Lower leg skin (tissue), 4 donors: ENCODE measurements around the gene ELL. TPM values are rescaled to one million over a fixed set of nuclear protein-coding genes. Genes with fewer than 3 reads are reported as not detected.

Experiments used
- DNase-seq, 2 donors: peaks; one replicate each; pipeline ENCODE4 v3.0.0-alpha.2; 2019; ENCODE audit warnings: low spot score in 2 of 2
- H3K4me3 ChIP-seq: fragments of 200-600 bp; sonication (generic); 2 replicates; pipeline ENCODE4 v1.5.1; 2017; ENCODE audit warnings: mild to moderate bottlenecking, low read depth; ENCODE audit not compliant: poor library complexity, severe bottlenecking
- CTCF ChIP-seq, 3 donors: fragments of 450-650 bp; IDR thresholded peaks; one replicate each; pipeline ENCODE4 v1.5.1; 2016; ENCODE audit warnings: antibody characterized with exemption in 3 of 3, mild to moderate bottlenecking in 3 of 3, moderate library complexity in 2 of 3
- POLR2A ChIP-seq, 2 donors: fragments of 450-650 bp; IDR thresholded peaks; one replicate each; pipeline ENCODE4 v1.6.1; 2016 to 2017; ENCODE audit warnings: antibody characterized with exemption in 2 of 2, mild to moderate bottlenecking in 1 of 2, moderate library complexity in 1 of 2
- WGBS, 2 donors: methylation state at CpG; one replicate each; pipeline ENCODE4 v1.1.5; 2018; 5-methylcytosine and 5-hydroxymethylcytosine counted together
- intact Hi-C: fragments of 100-400 bp; cut with DNase I; formaldehyde crosslinking; loops from one replicate; pipeline ENCODE4 v1.15.0; 2023; ENCODE audit warnings: low total_unique reads
- total RNA-seq, 4 donors: library from RNA; depleted of rRNA; stranded (reverse); fragments of >200 nt; gene quantifications; one replicate each; pipeline ENCODE4 v1.1.0, GENCODE V29; 2016

Gene ELL
- total RNA-seq, 4 donors from 2014 or later: 21.5 to 37.9 (median 24.8) TPM

GRCh38 chr19:18490728-18491127 lies 31.1 kb downstream of the ELL start:
- intact Hi-C loops: no loop called here
- no peak for DNase-seq
- 95 to 97% methylated on average over 6 of the region's 6 CpGs for WGBS, 2 donors
- no peak for TF ChIP-seq POLR2A (IDR thresholded peaks at IDR 0.05)
- TF ChIP-seq CTCF (IDR thresholded peaks at IDR 0.05): no peak
- H3K4me3 ChIP-seq: no peak overlapping the region

GRCh38 chr19:18489627-18490184 lies 32.2 kb downstream of the ELL start:
- DNase-seq: no peak
- intact Hi-C loops: no loop called here

GRCh38 chr19:18488838-18489626 lies 32.8 kb downstream of the ELL start:
- no peak overlapping the region for H3K4me3 ChIP-seq
- WGBS, 2 donors: 55 to 64% methylated on average over 22 of the region's 22 CpGs
- DNase-seq: no peak
- intact Hi-C loops: no loop called here
- no peak for TF ChIP-seq CTCF (IDR thresholded peaks at IDR 0.05)
- no peak for TF ChIP-seq POLR2A (IDR thresholded peaks at IDR 0.05)

More at GRCh38 chr19:18489627-18490184, 32.2 kb downstream of the ELL start:
- TF ChIP-seq CTCF (IDR thresholded peaks at IDR 0.05) (no peak), POLR2A (IDR thresholded peaks at IDR 0.05) (no peak)
- WGBS, 2 donors: 94% methylated on average over 14 of the region's 14 CpGs
- no peak overlapping the region for H3K4me3 ChIP-seq

GRCh38 chr19:18488403-18488723 lies 33.5 kb downstream of the ELL start:
- intact Hi-C loops: no loop called here
- no peak overlapping the region for H3K4me3 ChIP-seq
- no peak for DNase-seq
- 78 to 100% methylated on average over 2 to 6 of the region's 6 CpGs for WGBS, 2 donors
- no peak for TF ChIP-seq POLR2A (IDR thresholded peaks at IDR 0.05)
- no peak for TF ChIP-seq CTCF (IDR thresholded peaks at IDR 0.05)

GRCh38 chr19:18487576-18488402 lies 34.1 kb downstream of the ELL start:
- no peak for TF ChIP-seq POLR2A (IDR thresholded peaks at IDR 0.05)
- no peak for TF ChIP-seq CTCF (IDR thresholded peaks at IDR 0.05)
- no peak overlapping the region for H3K4me3 ChIP-seq
- DNase-seq: no peak
- intact Hi-C loops: no loop called here
- WGBS, 2 donors: 68 to 71% methylated on average over 17 of the region's 17 CpGs
